Activated naive CD8-positive, alpha-beta T cell treated with anti-CD3 and anti-CD28 coated beads for 36 hours (primary cell): ENCODE data around the gene NEUROD2. TPM values are rescaled to one million over a fixed set of nuclear protein-coding genes. Genes with fewer than 3 reads are reported as not detected.

ENCODE experiments used
- DNase-seq: peaks from one replicate; pipeline ENCODE4 v3.0.0; 2021
- H3K27ac Mint-ChIP-seq: one replicate; pipeline ENCODE4 v1.8.0; 2022; ENCODE audit warnings: mild to moderate bottlenecking, moderate library complexity, mixed read lengths
- H3K27me3 Mint-ChIP-seq: one replicate; pipeline ENCODE4 v1.8.0; 2022; ENCODE audit warnings: mild to moderate bottlenecking, mixed read lengths
- H3K36me3 Mint-ChIP-seq: one replicate; pipeline ENCODE4 v1.8.0; 2021; ENCODE audit warnings: mild to moderate bottlenecking, mixed read lengths
- H3K4me1 Mint-ChIP-seq: one replicate; pipeline ENCODE4 v1.8.0; 2021; ENCODE audit warnings: mixed read lengths
- H3K4me3 Mint-ChIP-seq: one replicate; pipeline ENCODE4 v1.8.0; 2022; ENCODE audit warnings: mild to moderate bottlenecking, moderate library complexity, mixed read lengths
- H3K9me3 Mint-ChIP-seq: one replicate; pipeline ENCODE4 v1.8.0; 2022; ENCODE audit warnings: mixed read lengths
- total RNA-seq, 2 experiments: library from RNA; stranded (reverse); gene quantifications; one replicate each; pipeline ENCODE4 v1.2.3, GENCODE V29; 2021

The NEUROD2 gene
- total RNA-seq, 2 experiments from 2014 or later: not detected

- Mint-ChIP-seq H3K36me3 (no peaks in the 10 kb centered on the region), H3K27me3 (peaks cover 17% of the 10 kb centered on the region), H3K4me1 (peaks cover 4% of the 10 kb centered on the region), H3K4me3 (peak overlapping the region; percentile 57), H3K9me3 (no peaks in the 10 kb centered on the region), H3K27ac (no peak overlapping the region)
- no peak for DNase-seq
Measured at GRCh38 chr17:39617100-39617445, 9.4 kb upstream of the NEUROD2 start.

DNA sequence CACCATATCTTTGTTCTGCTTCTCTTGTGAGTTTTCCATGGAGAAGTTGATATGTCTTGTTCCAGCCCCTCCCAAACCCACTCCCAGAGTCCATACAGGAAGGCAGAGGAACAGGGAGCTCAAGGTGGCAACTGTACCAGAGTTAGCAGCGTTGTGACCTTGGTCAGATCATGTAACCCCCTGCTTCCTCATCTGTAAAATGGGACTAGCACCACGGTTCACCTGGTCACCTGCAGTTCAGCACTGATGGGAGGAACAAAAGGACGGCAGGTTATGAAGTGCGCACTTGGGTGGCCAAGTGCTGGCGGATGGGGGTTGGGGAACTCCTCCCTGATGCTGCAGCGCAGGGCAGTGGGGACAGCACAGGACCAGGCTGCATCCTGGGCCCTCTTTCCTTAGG, 7.7 kb upstream of the NEUROD2 start:
- Mint-ChIP-seq H3K27ac (no peak overlapping the region), H3K4me1 (no peaks in the 10 kb centered on the region), H3K9me3 (no peaks in the 10 kb centered on the region), H3K36me3 (no peaks in the 10 kb centered on the region), H3K4me3 (no peak overlapping the region), H3K27me3 (peaks cover 17% of the 10 kb centered on the region)
- no peak for DNase-seq

DNA sequence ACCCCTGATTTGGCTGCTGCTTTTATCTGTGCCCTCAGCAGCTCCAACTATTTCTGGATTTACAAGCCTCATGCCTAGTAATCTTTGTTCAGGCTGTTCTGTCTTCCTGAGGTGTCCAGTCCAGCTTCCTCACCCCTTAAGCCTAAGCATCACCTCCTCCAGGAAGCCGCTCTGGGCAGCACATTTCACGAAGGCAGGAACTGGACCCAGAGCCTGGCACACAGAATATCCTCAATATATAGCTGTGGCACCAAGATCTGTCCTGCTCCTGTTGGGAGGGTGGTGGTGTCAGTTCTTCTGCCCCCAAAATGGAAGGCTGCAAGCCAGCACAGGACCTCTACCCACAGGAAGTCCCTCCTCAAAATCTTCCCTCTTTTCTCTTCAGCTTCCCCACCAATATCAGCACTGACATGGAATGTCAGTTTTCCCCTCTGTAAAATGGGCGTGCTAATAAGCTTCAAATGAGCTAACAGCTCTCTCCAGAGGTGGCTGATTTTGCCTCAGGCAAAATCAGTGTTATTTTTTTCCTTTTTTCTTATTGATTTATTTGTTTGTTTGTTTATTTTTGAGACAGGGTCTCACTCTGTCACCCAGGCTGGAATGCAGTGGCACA, 6.9 kb upstream of the NEUROD2 start:
- Mint-ChIP-seq H3K9me3 (no peaks in the 10 kb centered on the region), H3K36me3 (no peaks in the 10 kb centered on the region), H3K27me3 (peaks cover 22% of the 10 kb centered on the region), H3K27ac (no peak overlapping the region), H3K4me1 (no peaks in the 10 kb centered on the region), H3K4me3 (no peak overlapping the region)
- no peak for DNase-seq

DNA sequence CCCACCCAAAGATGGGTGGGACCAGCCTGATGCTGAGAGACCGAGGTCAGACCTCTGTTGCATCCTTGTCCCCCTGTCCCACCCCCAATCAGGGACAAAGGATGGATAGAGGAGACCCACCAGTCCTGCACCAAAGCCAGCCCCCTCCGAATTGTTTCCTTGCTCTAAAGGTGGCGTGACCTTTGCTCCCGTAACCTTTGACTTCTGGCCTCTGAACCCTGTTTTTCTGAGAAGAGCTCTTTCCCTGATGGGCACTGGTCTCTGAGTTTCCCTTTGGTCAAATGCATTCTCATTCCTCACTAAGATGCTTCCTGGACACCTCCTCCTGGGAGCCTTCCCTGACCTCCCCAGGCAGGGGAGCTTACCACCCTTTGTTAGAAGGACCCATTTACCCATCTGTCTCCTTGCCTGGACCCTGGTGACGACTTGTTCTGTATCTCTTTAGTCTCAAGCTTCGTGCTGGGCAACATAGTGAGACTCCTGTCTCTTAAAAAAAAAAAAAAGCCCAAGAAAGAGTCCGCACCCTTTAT, 5.3 kb upstream of the NEUROD2 start:
- H3K27ac Mint-ChIP-seq: no peak overlapping the region
- peaks cover 38% of the 10 kb centered on the region for H3K27me3 Mint-ChIP-seq

GRCh38 chr17:39612291-39612894, 4.7 kb upstream of the NEUROD2 start:
- DNase-seq: no peak
- Mint-ChIP-seq H3K27ac (no peak overlapping the region), H3K4me1 (peaks cover under 1% of the 10 kb centered on the region), H3K4me3 (no peak overlapping the region), H3K27me3 (peaks cover 43% of the 10 kb centered on the region), H3K36me3 (no peaks in the 10 kb centered on the region), H3K9me3 (no peaks in the 10 kb centered on the region)

More for the DNA sequence above, 5.3 kb upstream of the NEUROD2 start:
- no peak for DNase-seq
- Mint-ChIP-seq H3K4me1 (no peaks in the 10 kb centered on the region), H3K9me3 (no peaks in the 10 kb centered on the region), H3K4me3 (no peak overlapping the region), H3K36me3 (no peaks in the 10 kb centered on the region)

- Mint-ChIP-seq H3K9me3 (no peaks in the 10 kb centered on the region), H3K4me3 (no peak overlapping the region), H3K4me1 (peaks cover 3% of the 10 kb centered on the region), H3K36me3 (no peaks in the 10 kb centered on the region), H3K27me3 (peaks cover 49% of the 10 kb centered on the region), H3K27ac (no peak overlapping the region)
- DNase-seq: no peak
Measured at GRCh38 chr17:39611401-39612112, 3.8 kb upstream of the NEUROD2 start.

- Mint-ChIP-seq H3K27me3 (peaks cover 56% of the 10 kb centered on the region), H3K4me1 (peaks cover 11% of the 10 kb centered on the region), H3K27ac (no peak overlapping the region), H3K9me3 (no peaks in the 10 kb centered on the region), H3K4me3 (no peak overlapping the region), H3K36me3 (no peaks in the 10 kb centered on the region)
- DNase-seq: no peak
Measured at GRCh38 chr17:39609416-39610025, 1.8 kb upstream of the NEUROD2 start.

GRCh38 chr17:39608142-39608981, 642 bp upstream of the NEUROD2 start:
- Mint-ChIP-seq H3K27me3 (peaks cover 65% of the 10 kb centered on the region), H3K4me3 (no peak overlapping the region), H3K9me3 (no peaks in the 10 kb centered on the region)

GRCh38 chr17:39607057-39607850, 466 bp downstream of the NEUROD2 start:
- H3K36me3 Mint-ChIP-seq: no peaks in the 10 kb centered on the region
- peaks cover 14% of the 10 kb centered on the region for H3K4me1 Mint-ChIP-seq
- H3K27me3 Mint-ChIP-seq: peaks cover 72% of the 10 kb centered on the region
- H3K9me3 Mint-ChIP-seq: no peaks in the 10 kb centered on the region
- no peak for DNase-seq
- H3K27ac Mint-ChIP-seq: no peak overlapping the region
- H3K4me3 Mint-ChIP-seq: peak overlapping the region; percentile 22

More at GRCh38 chr17:39608142-39608981, 642 bp upstream of the NEUROD2 start:
- peaks cover 14% of the 10 kb centered on the region for H3K4me1 Mint-ChIP-seq
- H3K27ac Mint-ChIP-seq: no peak overlapping the region
- DNase-seq: no peak
- H3K36me3 Mint-ChIP-seq: no peaks in the 10 kb centered on the region

DNA sequence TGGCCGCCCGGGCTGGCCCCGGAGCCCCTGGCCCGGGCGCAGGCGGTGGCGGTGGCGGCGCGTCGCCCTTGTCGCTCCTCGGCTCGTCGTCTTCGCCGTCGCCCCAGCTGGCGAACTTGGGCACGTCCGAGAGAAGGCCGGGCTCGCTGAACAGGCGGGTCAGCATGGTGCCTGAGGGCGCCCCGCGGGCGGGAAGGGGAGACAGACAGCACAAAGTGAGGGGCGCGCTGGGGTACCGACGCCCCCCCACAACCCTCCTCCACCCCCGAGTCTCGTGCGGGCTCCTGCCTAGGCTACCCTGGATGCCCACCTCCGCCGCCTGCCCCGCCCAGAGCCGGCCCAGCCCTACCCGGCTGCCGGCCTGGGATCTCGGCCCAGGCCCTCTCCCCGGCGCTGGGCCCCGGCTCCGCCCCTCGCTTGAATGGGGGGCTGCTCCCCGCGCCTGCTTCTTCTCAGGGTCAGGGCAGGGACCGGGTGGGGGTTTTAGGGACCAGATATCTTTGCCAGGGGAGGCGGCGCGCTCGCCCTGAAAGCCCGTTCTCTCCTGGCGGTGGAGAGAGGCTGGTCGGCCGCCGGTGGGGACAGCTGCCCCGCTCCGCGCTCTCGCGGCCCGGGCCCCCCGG, 1.2 kb downstream of the NEUROD2 start:
- no peak overlapping the region for H3K27ac Mint-ChIP-seq
- no peak overlapping the region for H3K4me3 Mint-ChIP-seq
- no peaks in the 10 kb centered on the region for H3K9me3 Mint-ChIP-seq
- H3K27me3 Mint-ChIP-seq: peaks cover 79% of the 10 kb centered on the region
- no peaks in the 10 kb centered on the region for H3K36me3 Mint-ChIP-seq
- peaks cover 14% of the 10 kb centered on the region for H3K4me1 Mint-ChIP-seq
- no peak for DNase-seq

GRCh38 chr17:39605492-39606433, 2.0 kb downstream of the NEUROD2 start:
- H3K4me1 Mint-ChIP-seq: peaks cover 14% of the 10 kb centered on the region
- peak overlapping the region; percentile 25 for H3K4me3 Mint-ChIP-seq
- H3K27me3 Mint-ChIP-seq: peaks cover 87% of the 10 kb centered on the region
- H3K9me3 Mint-ChIP-seq: no peaks in the 10 kb centered on the region
- DNase-seq: no peak
- H3K27ac Mint-ChIP-seq: no peak overlapping the region
- no peaks in the 10 kb centered on the region for H3K36me3 Mint-ChIP-seq

- Mint-ChIP-seq H3K4me3 (no peak overlapping the region), H3K9me3 (no peaks in the 10 kb centered on the region), H3K36me3 (no peaks in the 10 kb centered on the region), H3K27me3 (peaks cover 92% of the 10 kb centered on the region), H3K4me1 (peaks cover 16% of the 10 kb centered on the region), H3K27ac (no peak overlapping the region)
- no peak for DNase-seq
Measured at GRCh38 chr17:39604911-39605491, 2.7 kb downstream of the NEUROD2 start.
